Neural cell (in vitro differentiated cells): ENCODE data around the gene SLC41A1.

Source experiments
- CTCF ChIP-seq: fragments of 450-650 bp; IDR thresholded peaks from 2 replicates; pipeline ENCODE4 v1.5.1; 2014; ENCODE audit warnings: antibody characterized with exemption, mild to moderate bottlenecking, moderate library complexity; ENCODE audit not compliant: poor library complexity, severe bottlenecking
- EZH2 ChIP-seq: fragments of 200-600, 300-800 bp; shearing (Covaris generic), sonication (generic); IDR thresholded peaks from 2 replicates; pipeline ENCODE4 v1.6.1; 2014; ENCODE audit warnings: antibody characterized with exemption, low read length, borderline replicate concordance, mild to moderate bottlenecking; ENCODE audit not compliant: insufficient read depth, poor library complexity, severe bottlenecking
- MXI1 ChIP-seq: fragments of 450-650 bp; conservative IDR thresholded peaks from 2 replicates; pipeline ENCODE4 v1.6.1; 2014; ENCODE audit warnings: antibody characterized with exemption, mild to moderate bottlenecking; ENCODE audit not compliant: poor library complexity, severe bottlenecking
- POLR2AphosphoS5 ChIP-seq: IDR thresholded peaks from 2 replicates; pipeline ENCODE4 v1.6.1; 2012
- RAD21 ChIP-seq: fragments of 450-650 bp; conservative IDR thresholded peaks from 2 replicates; pipeline ENCODE4 v1.6.1; 2014; ENCODE audit warnings: antibody characterized with exemption, mild to moderate bottlenecking, moderate library complexity
- SMC3 ChIP-seq: fragments of 450-650 bp; conservative IDR thresholded peaks from 2 replicates; pipeline ENCODE4 v1.6.1; 2014; ENCODE audit warnings: antibody characterized with exemption, mild to moderate bottlenecking, moderate library complexity; ENCODE audit not compliant: poor library complexity

DNA sequence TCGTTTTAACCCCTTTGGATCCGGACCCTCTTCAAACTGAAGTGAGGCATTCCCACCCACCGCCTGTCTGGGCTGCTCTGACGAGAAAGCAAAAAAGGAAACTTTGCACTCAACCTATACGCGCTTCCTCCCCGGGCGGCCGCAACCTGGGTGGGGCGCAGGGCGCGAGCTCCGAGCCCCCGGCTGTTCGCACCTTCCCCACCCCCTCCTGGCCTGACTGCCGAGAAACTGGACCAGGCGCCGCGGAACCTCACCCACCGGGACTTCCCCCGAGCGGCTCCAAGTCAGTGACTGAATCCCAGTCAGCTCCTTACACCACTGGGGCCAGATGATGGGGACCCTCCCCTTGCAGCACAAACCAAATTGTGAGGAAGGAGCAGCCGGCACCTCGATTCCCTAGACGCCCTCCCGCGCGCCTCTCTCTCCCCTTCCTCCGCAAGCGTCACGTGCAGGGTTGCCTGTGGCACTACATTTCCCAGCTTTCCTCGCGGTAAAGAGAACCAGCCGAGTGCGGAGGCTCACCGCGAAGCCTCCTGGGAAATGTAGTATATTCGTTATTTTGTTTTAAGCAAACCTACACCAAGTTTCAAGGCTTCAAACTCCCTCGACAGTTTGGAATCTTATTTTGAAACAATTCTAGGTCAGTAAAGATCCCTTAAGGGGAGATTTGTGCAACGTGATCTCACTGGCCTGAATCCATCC lies 37.8 kb downstream of the SLC41A1 start, which contains the start of gene RAB29:
- TF ChIP-seq POLR2AphosphoS5 (no peak), SMC3 (no peak), CTCF (no peak), EZH2 (no peak), MXI1 (peak; percentile 45), RAD21 (no peak)
